ENCODE results near the gene BAIAP2.
"Not testable (repeated sequence)": the region's sequence is repeated elsewhere in the genome, so short reads cannot be mapped to it uniquely, and the experiment has no call there.

Gene BAIAP2

DNA sequence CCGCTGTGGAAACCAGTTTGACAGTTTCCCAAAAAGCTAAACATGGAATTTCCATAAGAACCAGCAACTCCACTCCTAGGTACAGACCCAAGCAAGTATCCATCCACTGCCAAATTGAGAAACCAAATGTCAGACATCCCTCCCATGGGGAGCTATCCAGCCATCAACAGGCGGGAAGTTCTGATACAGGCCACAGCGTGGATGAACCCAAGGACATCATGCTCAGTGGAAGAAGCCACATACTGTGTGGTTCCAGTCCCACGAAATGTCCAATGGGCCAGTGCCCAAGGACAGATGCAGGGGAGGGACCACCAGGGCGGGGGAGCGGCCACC, 12.6 kb upstream of the BAIAP2 start:
- DNase-seq: no peak

- DNase-seq: no peak
These were observed 9.7 kb upstream of the BAIAP2 start for GRCh38 chr17:81025065-81025740.

- DNase-seq: no peak
These were observed 9.2 kb upstream of the BAIAP2 start for GRCh38 chr17:81025741-81026129.

DNA sequence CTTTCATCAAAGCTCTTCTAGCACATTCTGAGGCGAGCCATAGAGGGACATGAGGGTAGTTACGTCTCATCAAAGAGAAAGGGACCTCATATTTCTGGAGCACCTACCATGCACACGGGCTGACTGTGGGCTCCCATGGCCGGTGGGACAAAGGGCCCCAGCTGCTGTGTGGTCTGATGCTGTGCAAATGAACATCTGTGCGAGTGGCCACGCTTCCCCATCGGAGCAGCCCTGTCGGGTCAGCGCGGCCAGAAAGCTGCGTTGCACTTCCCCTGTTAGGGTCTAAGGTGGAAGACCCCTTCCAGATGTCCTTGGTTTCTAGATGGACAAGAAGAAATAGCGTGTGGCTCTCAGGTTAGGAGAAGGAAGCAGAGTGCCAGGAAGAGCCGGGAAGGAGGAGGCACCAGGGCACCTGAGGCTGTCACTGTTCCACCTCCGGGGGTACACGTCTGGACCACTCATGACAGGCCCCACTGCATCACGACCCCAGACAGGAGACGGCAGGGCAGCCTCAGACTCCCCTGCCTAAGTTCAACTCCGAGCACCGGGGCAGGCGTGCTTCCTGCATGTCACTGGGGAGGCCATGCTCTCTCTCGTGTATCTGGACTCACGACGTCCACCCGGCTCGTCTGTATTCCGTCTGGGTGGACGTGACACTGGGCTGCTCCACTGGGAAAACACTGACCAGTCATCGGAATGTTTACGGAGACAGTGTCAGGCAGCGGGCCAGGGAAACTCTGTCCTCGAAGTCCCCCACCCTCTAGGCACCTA, 8.5 kb upstream of the BAIAP2 start:
- DNase-seq: no peak

GRCh38 chr17:81027038-81027437, 7.9 kb upstream of the BAIAP2 start:
- DNase-seq: no peak

DNA sequence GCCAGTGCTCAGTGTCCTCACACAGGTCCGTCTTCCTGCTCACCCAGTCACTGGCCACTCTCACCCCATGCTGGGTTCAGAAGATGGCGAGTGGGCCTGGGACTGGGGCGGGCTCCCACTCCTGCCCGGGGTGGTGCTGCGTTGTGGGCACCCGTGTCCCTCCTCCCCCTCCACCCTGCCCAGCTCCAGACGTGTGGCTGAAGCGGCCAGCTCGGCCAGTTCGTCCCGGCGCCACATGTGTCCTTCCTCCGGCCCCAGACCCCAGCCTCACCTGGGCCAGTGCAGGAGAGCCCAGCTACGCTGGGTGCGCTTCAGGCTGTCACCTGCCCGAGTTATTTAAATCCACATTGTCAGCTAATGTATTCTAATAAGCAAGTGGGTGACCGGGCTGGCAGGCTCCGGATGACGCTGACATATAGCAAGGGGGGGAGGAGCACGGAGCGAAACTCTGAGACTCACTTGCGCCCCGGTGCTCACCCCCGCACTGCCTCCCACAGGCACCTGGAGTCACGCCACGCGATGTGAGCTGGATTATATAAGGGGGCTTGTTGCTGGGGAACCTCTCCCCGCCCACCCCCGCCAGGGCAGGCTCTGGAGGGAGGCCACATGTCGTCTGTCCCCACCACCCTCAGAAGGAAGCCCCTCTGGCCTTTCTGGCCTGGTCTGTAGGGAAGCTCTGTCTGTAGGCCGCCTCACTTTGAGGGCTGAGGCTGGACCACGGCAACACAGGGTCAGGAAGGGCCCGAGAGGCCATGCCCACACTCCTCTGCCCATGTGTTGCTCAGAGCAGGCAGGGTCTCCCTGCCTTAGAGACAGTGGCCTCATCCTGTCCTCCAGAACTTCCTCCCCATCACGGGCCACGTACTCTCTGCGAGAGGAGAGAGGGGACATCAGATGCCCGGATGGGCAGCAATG, 7.1 kb upstream of the BAIAP2 start:
- DNase-seq: no peak

- DNase-seq: no peak
These were observed 6.5 kb upstream of the BAIAP2 start for GRCh38 chr17:81028506-81028858.

- DNase-seq: no peak
These were observed 5.1 kb upstream of the BAIAP2 start for GRCh38 chr17:81029859-81030258.

- DNase-seq: not testable (repeated sequence)
These were observed 4.6 kb upstream of the BAIAP2 start for GRCh38 chr17:81030312-81030711.

DNA sequence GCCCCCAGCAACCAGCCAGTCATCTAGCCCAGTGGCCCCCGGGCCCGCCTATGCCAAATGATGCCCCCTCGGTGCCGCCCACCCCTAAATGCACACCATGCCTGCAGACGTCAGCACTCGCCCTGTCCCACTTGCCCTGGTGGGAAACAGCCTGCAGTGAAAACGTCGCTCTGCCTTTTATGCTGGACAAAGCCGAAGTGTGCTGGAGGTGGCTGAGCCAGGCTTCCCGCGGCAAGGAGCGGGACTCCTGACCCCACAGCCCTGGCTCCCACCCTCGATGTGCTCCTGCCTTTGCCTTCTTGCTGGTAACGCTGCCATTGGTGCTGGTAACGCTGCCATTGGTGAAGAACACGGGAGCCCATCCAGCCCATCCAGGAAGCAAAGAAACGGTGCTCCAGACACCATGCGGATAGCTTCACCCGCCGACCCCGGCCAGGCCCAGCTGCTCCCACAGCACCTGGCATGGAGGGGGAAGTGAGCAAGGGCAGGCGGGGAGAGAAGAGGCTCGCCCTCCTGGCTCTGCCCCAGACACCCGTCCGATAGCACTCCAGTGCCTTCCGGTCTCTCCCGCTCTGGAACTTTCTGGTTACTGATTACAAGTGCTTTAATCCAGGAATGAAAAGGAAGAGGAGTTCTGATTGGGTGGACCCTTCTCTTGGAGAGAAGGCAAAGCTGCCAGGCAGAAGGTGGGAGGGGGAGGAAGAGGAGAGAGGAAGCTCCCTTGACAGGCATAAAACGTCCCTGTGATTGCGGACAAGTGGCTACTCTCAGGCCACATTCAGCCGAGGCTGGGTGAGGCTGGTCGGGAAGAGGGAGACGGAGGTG, 4.0 kb upstream of the BAIAP2 start:
- DNase-seq: no peak

GRCh38 chr17:81031566-81032550, 3.1 kb upstream of the BAIAP2 start:
- DNase-seq: no peak

DNA sequence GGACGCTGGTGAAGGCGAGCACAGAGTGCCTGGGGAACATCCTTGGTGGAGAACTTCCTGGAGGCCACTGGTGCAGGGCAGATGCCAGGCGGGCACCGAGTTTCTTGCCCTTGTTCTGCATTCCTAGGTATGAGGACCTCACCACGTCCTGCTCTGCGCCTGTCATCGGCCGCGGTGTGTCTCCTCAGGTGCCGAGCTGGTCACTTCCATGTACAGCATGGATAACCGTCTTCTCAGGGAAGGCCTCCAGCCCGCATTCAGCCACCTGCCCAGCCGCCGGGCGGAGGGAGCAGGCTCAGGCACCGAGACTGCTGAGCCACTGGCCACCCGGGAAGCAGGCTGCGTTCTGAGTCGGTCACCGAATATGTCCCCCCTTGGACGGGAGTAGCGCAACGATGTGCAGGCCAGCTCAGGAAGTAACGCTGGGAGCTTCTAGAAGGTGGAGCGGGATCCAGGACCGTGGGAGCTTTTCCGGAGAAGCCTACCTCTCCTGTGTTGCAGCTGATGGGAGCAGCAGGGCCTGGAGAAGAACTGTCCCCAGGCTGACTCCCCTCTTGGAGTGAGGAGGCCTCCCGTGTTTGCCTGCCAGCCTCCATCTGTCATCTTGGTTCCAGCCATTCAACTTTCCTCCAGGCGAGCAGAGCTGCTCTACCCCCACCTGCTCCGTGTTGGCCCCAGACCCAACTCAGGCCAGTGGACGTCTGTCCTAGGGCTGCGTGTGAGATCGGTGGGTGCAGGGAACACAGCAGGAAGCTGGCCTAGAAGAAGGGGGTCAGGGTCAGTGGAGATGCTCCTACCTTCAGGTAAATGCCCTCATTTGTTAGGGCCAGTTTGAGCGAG, 2.1 kb upstream of the BAIAP2 start:
- no peak for DNase-seq

DNA sequence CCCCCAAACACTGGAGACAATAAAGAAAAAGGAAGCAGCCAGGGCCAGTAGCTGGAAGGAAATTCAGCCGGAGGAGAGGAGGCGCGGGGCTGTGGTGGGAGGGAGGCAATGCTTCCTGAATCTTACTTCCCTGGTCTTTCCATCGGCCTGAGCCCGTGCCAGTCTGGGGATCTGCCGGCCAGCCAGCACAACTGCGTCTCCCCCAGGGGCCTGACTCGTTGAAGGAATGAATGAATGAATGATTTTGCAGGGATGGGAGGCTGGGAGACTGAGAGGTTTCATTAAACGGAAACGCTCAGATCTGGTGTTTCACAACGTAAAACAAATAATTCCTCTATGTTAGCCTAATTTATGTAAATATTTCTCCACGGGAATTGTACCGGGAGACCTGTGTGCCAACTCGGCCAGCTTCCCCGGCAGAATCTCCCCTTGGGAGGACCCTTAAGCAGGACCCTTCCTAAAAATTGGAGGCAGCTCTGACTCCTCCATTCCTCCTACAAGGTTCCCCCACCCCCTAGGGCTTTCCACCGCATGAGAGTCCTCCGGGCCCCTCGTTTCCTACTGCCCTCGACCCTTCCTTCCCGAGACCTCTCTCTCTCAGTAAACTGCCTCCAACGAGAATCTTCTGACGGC, 1.3 kb upstream of the BAIAP2 start:
- no peak for DNase-seq

- DNase-seq: no peak
These were observed 678 bp upstream of the BAIAP2 start for GRCh38 chr17:81034168-81034777.

GRCh38 chr17:81035521-81036196, 708 bp downstream of the BAIAP2 start:
- no peak for DNase-seq

DNA sequence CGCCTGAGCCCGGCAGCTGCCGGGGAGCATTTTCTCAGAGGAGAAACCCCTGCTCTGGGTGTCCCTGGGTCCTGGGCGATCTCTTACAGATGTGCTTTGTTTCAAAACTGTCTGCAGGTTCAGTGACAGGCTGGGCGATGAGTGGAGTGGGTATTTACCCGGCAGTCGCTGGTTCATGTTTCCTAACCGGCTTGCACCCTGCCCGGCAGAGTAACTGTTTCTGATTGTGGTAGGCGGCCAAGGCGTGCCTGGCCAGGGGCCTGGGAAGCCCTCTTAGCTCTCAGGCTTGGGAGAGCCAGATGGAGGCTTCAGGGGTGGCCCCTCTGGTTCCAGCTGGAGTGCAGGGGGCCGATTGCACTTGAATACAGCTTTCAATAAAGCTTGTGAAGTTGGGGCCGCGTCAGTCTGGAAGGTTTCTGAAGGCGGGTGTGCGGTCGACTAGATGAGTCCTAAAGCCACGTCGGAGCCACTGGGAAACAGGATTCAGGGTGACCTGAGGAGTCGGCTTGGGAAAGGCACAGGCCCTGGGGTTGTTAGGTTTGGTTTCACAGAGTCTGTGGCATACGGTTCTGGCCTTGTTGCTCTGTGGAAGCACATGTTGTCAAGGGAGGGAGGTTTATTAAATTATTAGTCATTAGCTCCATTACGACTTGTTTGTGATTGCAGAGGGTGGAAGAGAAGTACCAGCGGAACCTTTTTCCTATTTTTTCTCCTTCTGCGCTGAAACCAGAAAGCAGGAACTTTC, 1.4 kb downstream of the BAIAP2 start:
- DNase-seq: no peak

- DNase-seq: no peak
These were observed 2.3 kb downstream of the BAIAP2 start for GRCh38 chr17:81037026-81037797.
